NK-92 treated with Interleukin-12 subunit alpha and Interleukin-12 subunit beta, amount 100 ng/mL, for 24 hours (cell line): ENCODE measurements around the gene SPATS2L.
A peak's percentile ranks its signal among the peaks of the same experiment; 100 is the strongest.

ENCODE experiments used
- DNase-seq: peaks from one replicate; lab custom pipeline; 2025; lab: John Stamatoyannopoulos, UW

Gene SPATS2L

DNA sequence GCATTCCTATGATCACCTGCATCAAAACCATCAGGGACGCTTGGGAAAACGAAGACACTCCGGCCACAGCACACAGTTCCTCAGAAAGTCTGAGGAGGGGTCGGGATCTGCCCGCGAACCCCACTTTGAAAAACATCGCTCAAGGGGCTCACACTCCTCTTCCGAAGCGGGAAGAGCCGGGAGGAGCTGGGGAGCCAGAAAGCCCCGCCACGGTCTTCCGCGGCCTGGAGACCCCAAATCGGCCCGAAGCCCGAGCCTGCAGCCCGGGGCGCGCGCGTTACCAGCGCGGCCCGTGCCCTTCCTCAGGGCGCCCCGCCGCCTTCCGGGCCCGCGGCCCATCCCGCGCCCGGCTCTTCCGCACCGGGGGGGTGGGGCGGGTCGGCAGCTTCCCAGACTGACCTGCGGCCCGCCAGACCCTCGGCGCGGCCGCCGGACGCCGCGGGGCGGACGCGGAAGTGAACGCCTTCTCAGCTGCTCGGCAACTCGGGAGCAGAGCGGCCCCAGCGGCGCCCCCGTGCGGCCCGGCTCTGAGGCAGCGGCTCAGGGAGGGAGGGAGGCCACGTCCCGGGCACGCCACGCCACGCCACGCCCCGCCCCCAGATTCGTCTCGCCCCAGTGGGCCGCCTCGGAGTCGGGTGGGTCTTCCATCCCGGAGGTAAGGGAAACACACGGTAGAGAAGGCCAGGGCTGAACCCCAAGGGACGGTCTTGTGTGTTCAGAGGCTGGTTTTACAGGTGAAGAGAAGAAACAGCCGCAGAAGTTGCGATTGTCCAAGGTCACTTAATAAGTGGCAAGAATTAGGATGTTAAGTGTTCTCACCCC, 203.3 kb downstream of the SPATS2L start, which contains the start of gene KCTD18:
Gene KCTD18, minus strand, starts transcription at position 457 of the 822 bp plus-strand sequence. CDS start 3,052 bp downstream, outside the sequence.
- peak; percentile 89 for DNase-seq

DNA sequence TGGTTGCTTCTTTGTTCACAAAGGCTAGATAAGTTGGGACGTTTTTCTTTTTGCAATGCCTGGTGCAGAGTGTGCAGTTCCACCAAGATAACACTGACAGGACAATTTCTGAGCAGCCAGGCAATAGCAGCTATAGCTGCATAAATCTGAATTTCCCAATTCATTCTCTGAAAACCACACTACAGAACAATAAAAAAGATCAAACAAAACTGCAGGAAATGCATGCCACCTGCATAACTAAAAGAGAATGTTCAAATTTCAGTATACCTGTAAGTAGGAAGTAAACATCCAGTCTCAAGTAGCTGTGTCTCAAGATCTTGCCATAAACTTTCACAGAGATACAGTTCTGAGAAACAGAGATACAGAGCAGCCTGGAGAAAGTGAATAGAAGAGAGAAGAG, 208.7 kb downstream of the SPATS2L start:
- DNase-seq: no peak

DNA sequence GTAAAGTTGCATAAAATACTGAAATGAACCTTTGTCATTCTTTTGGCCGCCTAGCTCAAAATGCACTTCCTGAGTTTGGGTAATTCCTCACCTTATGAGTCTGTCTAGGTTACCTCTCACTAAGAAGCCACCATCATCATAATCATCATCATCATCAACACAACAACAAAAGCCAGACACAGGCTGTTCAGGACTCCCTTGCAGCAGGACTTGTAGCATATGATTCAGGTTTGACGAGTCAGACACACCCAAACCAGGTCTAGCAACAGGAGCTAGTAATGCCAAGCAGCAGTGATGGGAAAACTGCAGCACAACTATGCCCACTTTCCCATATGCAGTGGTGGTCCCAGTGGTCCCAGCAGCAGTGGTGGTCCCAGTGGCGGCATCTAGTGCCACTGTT, 216.7 kb downstream of the SPATS2L start:
- no peak for DNase-seq

DNA sequence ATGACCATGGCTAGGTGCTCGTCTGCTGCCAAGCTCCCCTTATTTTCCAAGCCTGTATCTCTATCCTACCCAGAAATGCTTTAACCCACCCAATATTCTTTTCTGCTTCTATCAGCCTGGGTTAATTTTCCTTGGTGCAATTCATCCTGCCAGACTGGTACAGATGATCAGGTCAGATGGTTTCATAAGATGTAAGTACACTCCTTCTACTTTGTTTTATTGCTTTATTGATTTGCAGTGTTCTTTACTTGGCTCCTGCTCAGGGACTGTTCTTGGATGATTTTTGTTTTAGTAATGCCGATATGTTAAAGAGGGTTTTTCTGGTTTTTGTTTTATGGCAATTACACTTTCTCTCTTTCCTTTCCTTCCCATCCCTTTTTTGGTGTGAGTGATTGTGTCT, 217.1 kb downstream of the SPATS2L start:
- DNase-seq: no peak

DNA sequence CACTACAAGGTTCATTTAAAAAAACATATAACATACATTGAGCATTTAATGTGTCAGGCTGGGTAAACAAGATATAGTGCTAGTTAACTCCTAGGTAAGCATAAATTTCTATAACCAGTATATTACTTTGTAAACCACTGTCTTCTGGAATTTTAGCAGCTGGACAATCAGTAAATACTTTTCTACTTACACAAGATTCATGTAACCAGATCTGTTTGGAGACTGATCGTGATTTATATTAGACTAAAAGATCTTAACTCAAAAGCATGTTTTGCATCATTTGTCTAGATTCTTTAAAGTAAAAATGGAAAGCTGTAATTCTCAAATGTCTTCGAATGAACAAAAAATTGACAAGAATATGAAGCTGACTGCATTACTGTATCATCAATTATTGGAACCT, 218.6 kb downstream of the SPATS2L start:
- DNase-seq: no peak

DNA sequence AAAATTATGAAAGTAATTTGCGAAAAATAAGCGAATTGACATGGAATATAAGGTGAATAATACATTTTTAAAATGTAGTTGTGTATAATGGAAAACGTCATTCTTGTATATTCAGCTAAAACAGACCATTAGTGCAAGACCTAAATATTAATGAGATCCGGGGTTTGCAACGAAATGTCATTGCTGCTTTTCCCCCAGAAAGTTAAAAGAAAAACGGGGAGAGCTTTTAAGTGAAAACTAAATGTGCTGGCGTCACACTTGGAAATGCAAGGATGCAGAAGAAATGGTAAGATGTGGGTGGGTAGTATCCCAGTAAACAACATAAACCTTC, 219.0 kb downstream of the SPATS2L start:
- no peak for DNase-seq

DNA sequence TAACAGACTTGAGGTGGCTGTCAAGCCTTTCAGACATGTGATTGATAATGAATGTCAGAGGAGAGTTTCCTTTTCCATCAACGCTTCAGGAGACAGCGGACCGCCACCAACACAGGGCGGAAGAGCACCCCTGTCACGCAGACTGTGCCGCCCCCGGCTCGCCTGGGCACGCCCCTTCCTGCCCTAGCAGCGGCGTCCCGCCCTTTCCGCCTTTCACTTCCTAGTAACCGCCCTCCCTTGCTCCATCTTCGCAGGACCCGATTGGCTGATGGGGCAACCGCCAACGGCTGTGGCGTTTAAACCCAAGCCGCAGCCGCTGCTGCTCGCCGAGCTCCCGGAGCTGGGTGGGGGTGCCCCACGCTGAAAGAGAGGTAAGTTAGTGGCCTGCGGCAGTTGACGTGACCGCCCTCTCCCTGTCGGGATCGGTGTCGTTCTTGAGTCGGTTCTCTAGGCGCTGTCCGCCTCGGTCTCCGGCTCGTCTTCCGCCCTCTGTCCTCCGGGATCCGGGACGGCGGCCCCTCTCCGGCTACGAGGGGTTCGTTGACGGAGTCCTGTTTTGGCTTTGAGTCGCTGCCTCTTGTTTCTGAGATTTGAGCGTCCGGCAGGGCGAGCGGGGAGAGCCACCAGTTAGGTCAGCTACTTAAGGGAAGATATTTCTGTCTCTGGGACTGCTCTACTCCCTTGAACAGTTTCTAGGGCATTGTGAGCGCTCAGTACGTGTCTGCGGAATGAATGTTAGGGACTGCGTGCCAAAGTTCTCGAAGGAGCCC, 219.6 kb downstream of the SPATS2L start, which contains the start of gene SGO2:
Gene SGO2, plus strand, starts transcription at position 326 of the 770 bp plus-strand sequence. CDS start 6,769 bp downstream, outside the sequence.
- DNase-seq: peak; percentile 96

DNA sequence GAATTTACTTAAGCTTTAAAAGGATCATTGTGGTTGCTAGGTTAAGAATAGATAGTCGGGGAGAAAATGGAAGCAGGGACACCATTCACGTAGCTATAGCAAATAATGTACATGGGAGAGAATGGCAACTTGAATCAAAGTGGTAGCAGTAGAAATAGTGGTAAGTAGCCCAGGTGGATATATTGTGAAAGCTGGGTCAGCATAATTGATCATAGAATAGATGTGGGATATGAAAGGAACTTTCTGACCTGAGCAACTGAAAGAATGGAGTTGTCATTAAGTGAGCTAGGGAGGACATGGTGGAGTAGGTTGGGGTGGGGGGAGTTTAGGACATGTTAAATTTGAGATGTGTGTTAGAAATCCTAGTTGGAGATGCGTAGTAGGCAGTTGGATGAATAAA, 221.7 kb downstream of the SPATS2L start:
- no peak for DNase-seq
